GM12801 (cell line): ENCODE measurements around the gene TMEM258.

Experiments used
- TF ChIP-seq, protein P1 (sequence below): IDR thresholded peaks from one replicate; pipeline ENCODE4 v1.5.1; 2011; ENCODE audit warnings: control low read depth; ENCODE audit not compliant: insufficient read length; ENCODE audit errors: extremely low read depth

Gene TMEM258

DNA sequence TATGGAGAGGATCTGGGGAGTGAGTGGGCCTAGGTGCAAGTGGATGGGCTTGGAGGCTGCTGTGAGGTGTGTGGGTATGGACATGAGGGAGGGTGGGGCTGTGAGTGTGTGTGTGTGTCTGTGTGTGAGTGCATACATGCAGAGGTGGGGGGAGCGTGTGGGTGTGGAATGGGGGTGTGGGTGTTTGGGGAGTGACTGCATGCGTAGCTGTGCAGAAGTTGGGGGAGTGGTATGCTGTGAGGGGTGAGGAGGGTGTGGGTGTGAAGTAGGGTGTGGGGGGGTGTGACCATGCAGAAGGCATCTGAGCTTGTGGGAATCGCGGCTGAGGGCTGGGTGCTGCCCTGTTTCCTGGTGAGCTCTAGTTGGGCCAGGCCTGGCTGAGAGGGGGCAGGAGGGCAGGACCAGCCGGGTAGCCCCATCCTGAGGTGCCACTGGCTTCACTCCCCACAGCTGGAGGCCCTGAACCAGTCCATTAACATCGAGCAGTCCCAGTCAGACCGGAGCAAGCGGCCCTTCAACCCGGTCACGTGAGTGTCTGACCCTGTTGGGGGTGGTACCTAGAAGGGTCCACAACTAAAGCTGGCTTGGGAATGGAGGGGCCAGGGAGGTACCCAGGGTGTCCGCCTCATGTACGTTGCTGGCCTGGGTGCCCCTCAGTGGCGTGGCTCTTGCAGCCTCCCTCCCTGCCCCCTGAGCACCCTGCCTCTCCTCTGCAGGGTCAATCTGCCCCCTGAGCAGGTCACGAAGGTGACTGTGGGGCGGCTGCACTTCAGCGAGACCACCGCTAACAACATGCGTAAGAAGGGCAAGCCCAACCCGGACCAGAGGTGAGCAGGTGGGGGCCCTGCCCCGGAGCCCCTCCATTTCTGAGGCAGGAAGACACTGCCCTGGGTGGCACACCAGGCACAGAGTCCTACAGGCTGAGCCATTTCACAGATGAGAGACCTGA is 16.5 kb downstream of the TMEM258 start:
- TF ChIP-seq, protein P1, sequence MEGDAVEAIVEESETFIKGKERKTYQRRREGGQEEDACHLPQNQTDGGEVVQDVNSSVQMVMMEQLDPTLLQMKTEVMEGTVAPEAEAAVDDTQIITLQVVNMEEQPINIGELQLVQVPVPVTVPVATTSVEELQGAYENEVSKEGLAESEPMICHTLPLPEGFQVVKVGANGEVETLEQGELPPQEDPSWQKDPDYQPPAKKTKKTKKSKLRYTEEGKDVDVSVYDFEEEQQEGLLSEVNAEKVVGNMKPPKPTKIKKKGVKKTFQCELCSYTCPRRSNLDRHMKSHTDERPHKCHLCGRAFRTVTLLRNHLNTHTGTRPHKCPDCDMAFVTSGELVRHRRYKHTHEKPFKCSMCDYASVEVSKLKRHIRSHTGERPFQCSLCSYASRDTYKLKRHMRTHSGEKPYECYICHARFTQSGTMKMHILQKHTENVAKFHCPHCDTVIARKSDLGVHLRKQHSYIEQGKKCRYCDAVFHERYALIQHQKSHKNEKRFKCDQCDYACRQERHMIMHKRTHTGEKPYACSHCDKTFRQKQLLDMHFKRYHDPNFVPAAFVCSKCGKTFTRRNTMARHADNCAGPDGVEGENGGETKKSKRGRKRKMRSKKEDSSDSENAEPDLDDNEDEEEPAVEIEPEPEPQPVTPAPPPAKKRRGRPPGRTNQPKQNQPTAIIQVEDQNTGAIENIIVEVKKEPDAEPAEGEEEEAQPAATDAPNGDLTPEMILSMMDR = no peak

DNA sequence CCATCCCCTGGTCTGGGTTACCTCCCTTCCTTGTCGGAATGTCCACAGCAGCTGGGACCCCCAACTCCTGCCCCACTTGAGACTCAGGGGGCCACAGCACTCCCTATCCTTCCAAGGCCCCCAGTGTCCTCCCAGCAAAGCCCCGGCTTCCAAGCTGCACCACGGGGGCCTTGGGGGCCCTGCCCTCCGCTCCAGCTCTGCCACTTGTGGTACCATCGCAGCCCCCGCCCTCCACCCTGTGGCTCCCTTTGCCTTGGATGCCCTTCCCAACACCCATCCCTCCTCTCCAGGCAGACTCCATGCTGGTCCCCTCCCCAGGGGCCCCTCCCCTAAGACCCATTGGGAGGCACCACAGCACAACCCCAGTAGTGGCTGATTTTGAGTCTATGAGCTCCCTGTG is 17.3 kb downstream of the TMEM258 start:
- TF ChIP-seq, protein P1 = no peak

DNA sequence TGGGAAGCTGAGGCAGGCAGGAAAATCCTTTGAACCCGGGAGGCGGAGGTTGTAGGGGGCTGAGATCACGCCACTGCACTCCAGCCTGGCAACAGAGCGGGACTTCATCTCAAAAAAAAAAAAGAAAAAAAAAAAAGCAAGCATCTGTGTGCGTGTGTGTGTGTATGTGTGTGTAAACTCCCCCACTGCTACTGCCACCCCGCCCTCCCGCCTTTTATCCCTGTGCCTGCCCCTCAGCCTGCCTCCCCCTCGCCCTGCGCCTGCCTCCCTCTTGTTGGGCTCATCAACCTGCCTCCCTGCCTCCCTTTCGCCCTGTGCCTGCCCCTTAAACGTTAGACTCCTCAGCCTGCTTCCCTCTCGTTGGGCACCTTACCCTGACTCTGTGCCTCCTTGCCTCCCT is 18.0 kb downstream of the TMEM258 start:
- TF ChIP-seq, protein P1 = no peak

DNA sequence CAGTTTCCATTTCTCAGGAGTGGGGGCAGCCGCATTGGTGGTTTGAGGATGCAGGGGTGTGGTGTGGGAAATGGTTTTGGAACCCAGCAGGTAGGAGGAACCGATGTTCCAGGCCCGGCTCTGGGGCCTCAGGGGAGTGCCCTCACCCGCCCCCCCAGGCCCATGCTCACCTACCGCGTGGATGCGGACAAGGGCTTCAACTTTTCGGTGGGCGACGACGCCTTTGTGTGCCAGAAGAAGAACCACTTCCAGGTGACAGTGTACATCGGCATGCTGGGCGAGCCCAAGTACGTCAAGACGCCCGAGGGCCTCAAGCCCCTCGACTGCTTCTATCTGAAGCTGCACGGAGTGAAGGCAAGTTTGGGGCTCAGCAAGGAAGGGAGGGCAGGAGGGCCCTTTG is 18.6 kb downstream of the TMEM258 start:
- TF ChIP-seq, protein P1 = no peak

DNA sequence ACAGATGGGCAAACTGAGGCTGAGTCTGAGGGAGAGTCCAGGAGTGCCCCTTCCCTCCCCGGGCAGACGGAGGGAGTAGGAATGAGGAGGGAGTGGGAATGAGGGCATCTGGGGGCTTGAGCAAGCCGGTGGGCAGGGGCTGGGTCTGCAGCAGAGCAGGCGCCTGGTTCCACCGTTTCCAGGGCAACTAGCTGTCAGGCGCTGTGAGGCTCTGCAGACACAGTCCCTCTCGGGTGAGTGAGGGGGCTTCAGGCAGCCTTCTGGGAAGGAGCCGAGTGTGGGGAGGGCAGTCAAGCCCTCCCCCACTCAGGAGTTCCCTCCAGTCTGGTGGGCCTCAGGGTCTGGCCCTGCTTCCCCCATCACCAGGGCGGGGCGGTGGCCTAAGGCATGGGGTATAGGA is 19.0 kb downstream of the TMEM258 start:
- TF ChIP-seq, protein P1 = no peak

DNA sequence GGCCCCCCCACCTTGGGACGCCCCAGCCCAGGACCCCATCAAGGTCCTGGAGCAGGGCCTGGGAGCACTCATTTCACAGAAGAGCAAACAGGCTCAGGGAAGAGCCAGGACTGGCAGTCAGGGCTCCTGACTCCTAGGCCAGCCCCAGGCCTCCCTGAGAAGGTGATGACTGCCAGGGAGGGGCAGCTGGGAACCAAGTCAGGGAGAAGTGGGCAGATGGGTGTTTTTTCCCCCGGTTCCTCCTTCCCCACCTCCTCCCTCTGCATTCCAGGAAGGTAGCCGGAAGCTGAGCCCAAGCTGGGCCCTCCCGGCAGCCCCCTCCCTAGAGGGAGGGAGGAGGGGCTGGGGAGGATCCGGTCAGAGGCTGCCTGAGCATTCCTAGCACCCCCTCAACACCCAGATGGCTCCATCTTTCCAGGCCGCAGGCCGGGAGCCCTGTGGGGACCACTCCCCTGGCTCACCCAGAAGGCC is 20.4 kb downstream of the TMEM258 start:
- TF ChIP-seq, protein P1 = no peak

DNA sequence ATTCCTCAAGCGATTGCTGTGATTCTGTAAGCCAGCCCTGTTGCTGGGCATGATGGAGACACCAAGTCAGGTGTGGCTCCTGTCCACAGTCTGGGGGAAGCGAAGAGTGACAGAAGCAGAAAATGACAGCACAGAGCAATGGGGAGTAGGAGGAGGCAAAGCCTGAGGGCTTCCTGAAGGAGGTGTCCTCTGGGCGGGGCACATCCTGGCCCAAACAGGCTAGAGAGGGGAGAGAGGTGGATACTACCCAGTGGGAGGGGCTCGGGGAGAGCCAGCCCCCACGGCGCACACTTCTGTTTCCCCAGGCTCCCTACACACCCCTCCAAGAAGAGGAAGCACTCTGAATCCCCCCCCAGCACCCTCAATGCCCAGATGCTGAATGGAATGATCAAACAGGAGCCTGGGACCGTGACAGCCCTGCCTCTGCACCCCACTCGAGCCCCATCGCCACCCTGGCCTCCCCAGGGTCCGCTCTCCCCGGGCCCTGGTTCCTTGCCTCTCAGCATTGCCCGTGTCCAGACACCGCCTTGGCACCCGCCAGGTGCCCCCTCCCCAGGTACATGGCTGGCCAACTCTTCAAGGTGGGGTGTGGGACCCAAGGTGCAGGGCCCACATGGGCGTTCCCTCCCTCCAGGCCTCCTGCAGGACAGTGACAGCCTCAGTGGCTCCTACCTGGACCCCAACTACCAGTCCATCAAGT is 21.1 kb downstream of the TMEM258 start:
- TF ChIP-seq, protein P1 = no peak
